Panc1 (cell line): ENCODE measurements around the gene ENAH. TPM values are rescaled to one million over a fixed set of nuclear protein-coding genes. Genes with fewer than 3 reads are reported as not detected.

Source experiments
- ATAC-seq: fragments of 200-7000 bp; cut with Tn5 transposase; 2 replicates; pipeline ENCODE4 v1.9.1; 2020; ENCODE audit warnings: mild to moderate bottlenecking, moderate library complexity
- BruUV-seq: library from RNA; stranded (reverse); fragments of 400-500 nt; replicated peaks from 2 replicates; lab custom pipeline; 2021; lab: Mats Ljungman, UMichigan
- CTCF ChIA-PET: fragments of 300-600 bp; sonication (Branson Sonifier 250); formaldehyde crosslinking; loops from one replicate; lab custom pipeline; 2022; ENCODE audit warnings: antibody characterized with exemption; lab: Charles Lee
- POLR2A ChIA-PET: fragments of 300-600 bp; sonication (Branson Sonifier 250); formaldehyde crosslinking; loops from one replicate; lab custom pipeline; 2022; ENCODE audit warnings: antibody characterized with exemption; lab: Charles Lee
- DNase-seq: peaks from one replicate; pipeline ENCODE4 v3.0.0-alpha.2; 2010; ENCODE audit warnings: low read depth, low spot score
- H3K27ac ChIP-seq: 2 replicates; pipeline ENCODE4 v1.5.1; 2011; ENCODE audit warnings: mild to moderate bottlenecking, low read length, inconsistent platforms
- H3K27me3 ChIP-seq: fragments of 200-500 bp; sonication (Bioruptor generic); 2 replicates; pipeline ENCODE4 v1.6.0; 2014; ENCODE audit warnings: low read length, inconsistent platforms; ENCODE audit not compliant: control insufficient read depth, insufficient read depth
- H3K36me3 ChIP-seq: fragments of 200-500 bp; sonication (Bioruptor generic); 2 replicates; pipeline ENCODE4 v1.5.1; 2014; ENCODE audit warnings: inconsistent platforms, mild to moderate bottlenecking, low read length, moderate library complexity; ENCODE audit not compliant: control insufficient read depth, insufficient read depth
- H3K4me1 ChIP-seq: 2 replicates; pipeline ENCODE4 v1.5.1; 2011; ENCODE audit warnings: inconsistent platforms, mild to moderate bottlenecking, low read length, moderate library complexity; ENCODE audit not compliant: control insufficient read depth, insufficient read depth
- H3K4me3 ChIP-seq, 2 experiments: 2 replicates each; pipeline ENCODE4 v1.5.1; 2011 to 2012; ENCODE audit warnings: low read depth in 2 of 2, low read length in 2 of 2, mild to moderate bottlenecking in 2 of 2, inconsistent platforms in 1 of 2, moderate library complexity in 1 of 2
- H3K9me3 ChIP-seq: fragments of 200-500 bp; sonication (Bioruptor generic); 2 replicates; pipeline ENCODE4 v1.5.1; 2014; ENCODE audit warnings: low read depth, mild to moderate bottlenecking, inconsistent platforms, low read length, moderate library complexity; ENCODE audit not compliant: control insufficient read depth, insufficient read depth
- POLR2AphosphoS5 ChIP-seq: IDR thresholded peaks from 2 replicates; pipeline ENCODE4 v1.6.1; 2012; ENCODE audit warnings: mild to moderate bottlenecking, low read depth, low read length, moderate library complexity
- SIN3A ChIP-seq: IDR thresholded peaks from 2 replicates; pipeline ENCODE4 v1.6.1; 2012; ENCODE audit warnings: low read depth, mild to moderate bottlenecking, low read length, moderate library complexity, borderline replicate concordance; ENCODE audit not compliant: insufficient read depth
- TCF7L2 ChIP-seq: IDR thresholded peaks from 2 replicates; pipeline ENCODE4 v1.6.1; 2011; ENCODE audit warnings: mild to moderate bottlenecking, low read depth, low read length, inconsistent platforms
- in situ Hi-C: cut with HindIII; loops from 2 replicates; pipeline ENCODE4 v1.10.0; 2016; ENCODE audit warnings: low sequenced_read_pairs, low pct_unique_long_range_greater_than_20kb
- intact Hi-C: fragments of 100-400 bp; cut with micrococcal nuclease; formaldehyde crosslinking; loops from one replicate; pipeline ENCODE4 v1.10.0; 2022; ENCODE audit not compliant: unreplicated experiment
- total RNA-seq: library from RNA; stranded (reverse); gene quantifications from one replicate; pipeline ENCODE4 v1.2.1, GENCODE V29; 2021; ENCODE audit not compliant: unreplicated experiment
- TF ChIP-seq, protein P1 (sequence below), 2 experiments: IDR thresholded peaks; 2 replicates each; pipeline ENCODE4 v1.6.1; 2011 to 2012; ENCODE audit warnings: low read depth in 2 of 2, control low read depth in 1 of 2, low read length in 1 of 2, mild to moderate bottlenecking in 1 of 2, moderate library complexity in 1 of 2; ENCODE audit not compliant: insufficient read depth in 1 of 2
- TF ChIP-seq, protein P2 (sequence below): fragments of 450-650 bp; IDR thresholded peaks from 2 replicates; pipeline ENCODE4 v1.5.1; 2017; ENCODE audit warnings: mild to moderate bottlenecking

ENAH gene
- total RNA-seq, 1 experiment from 2014 or later: 133 TPM

DNA sequence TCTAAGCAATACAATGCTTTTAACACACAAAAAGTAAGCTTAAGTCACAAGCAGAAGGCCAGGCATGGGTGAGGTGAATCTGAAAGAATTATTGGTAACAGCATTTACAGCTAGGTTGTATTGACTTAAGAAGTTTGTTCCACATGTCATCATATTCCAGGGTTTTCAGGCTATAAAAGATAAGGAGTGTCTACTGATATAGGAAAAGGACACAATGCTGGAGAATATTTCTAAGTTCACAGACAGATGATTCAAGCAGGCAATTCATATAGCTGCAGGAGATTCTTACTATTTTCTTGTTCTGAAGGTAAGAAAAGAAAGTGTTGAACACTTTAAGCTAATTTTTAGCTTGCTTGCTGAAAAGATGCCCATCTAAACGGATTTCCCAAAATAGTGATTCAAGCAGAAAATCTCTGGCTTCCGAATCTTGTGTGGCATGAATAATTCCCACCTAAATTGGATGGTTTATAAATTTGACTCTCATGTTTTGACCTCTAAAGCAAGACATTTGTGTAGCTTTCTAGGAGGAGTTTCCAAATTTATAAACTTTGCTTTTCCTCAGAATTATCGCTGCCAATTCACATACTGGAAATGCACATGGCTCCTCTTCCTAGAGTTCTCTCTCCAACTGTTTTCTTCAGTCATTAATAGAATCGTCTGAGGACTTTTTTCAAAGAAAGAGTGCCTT lies 129.5 kb downstream of the ENAH start:
- in situ Hi-C loops (no loop called here), intact Hi-C loops (no loop called here)
- CTCF ChIA-PET: interaction anchor here (0.5 kb wide), 1 partner anchor 455 kb away, joined by 9 read pairs; no protein-coding TSS in a partner anchor
- DNase-seq (no peak), ATAC-seq (no peak)
- POLR2A ChIA-PET: interaction anchor here (0.5 kb wide), 1 partner anchor 455 kb away, joined by 3 read pairs; no protein-coding TSS in a partner anchor
- no peaks in the 10 kb centered on the region for H3K9me3 ChIP-seq
- BruUV-seq: no TSS peak
- H3K4me3 ChIP-seq: no peak overlapping the region
- H3K27ac ChIP-seq: no peak overlapping the region
- no peaks in the 10 kb centered on the region for H3K27me3 ChIP-seq
- no peak for TF ChIP-seq TCF7L2
- TF ChIP-seq SIN3A: no peak
- no peak for TF ChIP-seq POLR2AphosphoS5
- TF ChIP-seq, protein P1, sequence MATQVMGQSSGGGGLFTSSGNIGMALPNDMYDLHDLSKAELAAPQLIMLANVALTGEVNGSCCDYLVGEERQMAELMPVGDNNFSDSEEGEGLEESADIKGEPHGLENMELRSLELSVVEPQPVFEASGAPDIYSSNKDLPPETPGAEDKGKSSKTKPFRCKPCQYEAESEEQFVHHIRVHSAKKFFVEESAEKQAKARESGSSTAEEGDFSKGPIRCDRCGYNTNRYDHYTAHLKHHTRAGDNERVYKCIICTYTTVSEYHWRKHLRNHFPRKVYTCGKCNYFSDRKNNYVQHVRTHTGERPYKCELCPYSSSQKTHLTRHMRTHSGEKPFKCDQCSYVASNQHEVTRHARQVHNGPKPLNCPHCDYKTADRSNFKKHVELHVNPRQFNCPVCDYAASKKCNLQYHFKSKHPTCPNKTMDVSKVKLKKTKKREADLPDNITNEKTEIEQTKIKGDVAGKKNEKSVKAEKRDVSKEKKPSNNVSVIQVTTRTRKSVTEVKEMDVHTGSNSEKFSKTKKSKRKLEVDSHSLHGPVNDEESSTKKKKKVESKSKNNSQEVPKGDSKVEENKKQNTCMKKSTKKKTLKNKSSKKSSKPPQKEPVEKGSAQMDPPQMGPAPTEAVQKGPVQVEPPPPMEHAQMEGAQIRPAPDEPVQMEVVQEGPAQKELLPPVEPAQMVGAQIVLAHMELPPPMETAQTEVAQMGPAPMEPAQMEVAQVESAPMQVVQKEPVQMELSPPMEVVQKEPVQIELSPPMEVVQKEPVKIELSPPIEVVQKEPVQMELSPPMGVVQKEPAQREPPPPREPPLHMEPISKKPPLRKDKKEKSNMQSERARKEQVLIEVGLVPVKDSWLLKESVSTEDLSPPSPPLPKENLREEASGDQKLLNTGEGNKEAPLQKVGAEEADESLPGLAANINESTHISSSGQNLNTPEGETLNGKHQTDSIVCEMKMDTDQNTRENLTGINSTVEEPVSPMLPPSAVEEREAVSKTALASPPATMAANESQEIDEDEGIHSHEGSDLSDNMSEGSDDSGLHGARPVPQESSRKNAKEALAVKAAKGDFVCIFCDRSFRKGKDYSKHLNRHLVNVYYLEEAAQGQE (IDR thresholded peaks at IDR 0.05; ENCODE audit: insufficient read depth in 1 of 2, low read depth in 2 of 2, low read length in 1 of 2): no peak
- TF ChIP-seq, protein P2, sequence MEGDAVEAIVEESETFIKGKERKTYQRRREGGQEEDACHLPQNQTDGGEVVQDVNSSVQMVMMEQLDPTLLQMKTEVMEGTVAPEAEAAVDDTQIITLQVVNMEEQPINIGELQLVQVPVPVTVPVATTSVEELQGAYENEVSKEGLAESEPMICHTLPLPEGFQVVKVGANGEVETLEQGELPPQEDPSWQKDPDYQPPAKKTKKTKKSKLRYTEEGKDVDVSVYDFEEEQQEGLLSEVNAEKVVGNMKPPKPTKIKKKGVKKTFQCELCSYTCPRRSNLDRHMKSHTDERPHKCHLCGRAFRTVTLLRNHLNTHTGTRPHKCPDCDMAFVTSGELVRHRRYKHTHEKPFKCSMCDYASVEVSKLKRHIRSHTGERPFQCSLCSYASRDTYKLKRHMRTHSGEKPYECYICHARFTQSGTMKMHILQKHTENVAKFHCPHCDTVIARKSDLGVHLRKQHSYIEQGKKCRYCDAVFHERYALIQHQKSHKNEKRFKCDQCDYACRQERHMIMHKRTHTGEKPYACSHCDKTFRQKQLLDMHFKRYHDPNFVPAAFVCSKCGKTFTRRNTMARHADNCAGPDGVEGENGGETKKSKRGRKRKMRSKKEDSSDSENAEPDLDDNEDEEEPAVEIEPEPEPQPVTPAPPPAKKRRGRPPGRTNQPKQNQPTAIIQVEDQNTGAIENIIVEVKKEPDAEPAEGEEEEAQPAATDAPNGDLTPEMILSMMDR: no peak
- H3K4me1 ChIP-seq: no peaks in the 10 kb centered on the region
- peaks cover 7% of the 10 kb centered on the region; the same call in 1 of the 2 replicates for H3K36me3 ChIP-seq

DNA sequence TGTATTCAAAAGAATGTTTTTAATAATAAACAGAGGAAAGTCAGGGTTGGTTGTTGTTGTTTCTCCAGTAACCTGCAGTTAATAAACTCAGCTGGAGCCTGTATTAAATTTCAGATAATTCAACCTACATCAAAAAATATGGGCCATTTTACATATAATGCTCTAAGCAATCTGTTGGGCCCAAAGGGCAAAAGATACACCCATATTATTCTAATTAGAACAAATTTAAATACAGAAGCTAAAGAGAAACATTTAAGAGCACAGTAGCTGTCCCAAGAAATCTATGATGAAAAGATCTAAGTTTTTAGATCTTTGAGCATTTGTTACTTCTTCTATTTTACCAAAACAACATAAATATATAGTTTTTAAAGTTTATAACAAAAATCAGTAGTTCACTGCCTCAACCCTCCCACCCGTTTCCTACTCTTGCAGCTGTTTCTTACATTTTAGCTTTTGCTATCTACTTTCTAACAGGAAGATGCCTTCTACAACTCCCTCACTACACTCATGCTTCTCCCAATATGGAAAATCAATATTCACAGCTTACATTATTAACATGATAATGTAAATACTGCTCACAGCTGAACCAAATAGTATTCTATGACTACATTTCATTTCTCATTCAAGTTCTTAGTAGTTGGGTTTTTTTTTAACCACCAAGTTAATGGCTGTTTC lies 130.2 kb downstream of the ENAH start:
- POLR2A ChIA-PET: interaction anchor here (0.5 to 0.6 kb wide), 3 partner anchors 180 to 456 kb away, joined by 3 to 6 read pairs (median 3); no protein-coding TSS in a partner anchor

More for the DNA sequence above, 130.2 kb downstream of the ENAH start:
- Histone ChIP-seq H3K27me3 (no peaks in the 10 kb centered on the region), H3K9me3 (no peaks in the 10 kb centered on the region), H3K4me3 (no peak overlapping the region), H3K27ac (no peak overlapping the region), H3K36me3 (peaks cover 7% of the 10 kb centered on the region; the same call in 1 of the 2 replicates), H3K4me1 (no peaks in the 10 kb centered on the region)
- ATAC-seq (no peak), DNase-seq (no peak)
- CTCF ChIA-PET: no interaction called here
- in situ Hi-C loops: no loop called here
- no TSS peak for BruUV-seq
- no peak for TF ChIP-seq SIN3A
- TF ChIP-seq, protein P2: no peak
- TF ChIP-seq TCF7L2: no peak
- no peak for TF ChIP-seq POLR2AphosphoS5
- TF ChIP-seq, protein P1 (IDR thresholded peaks at IDR 0.05; ENCODE audit: insufficient read depth in 1 of 2, low read depth in 2 of 2, low read length in 1 of 2): no peak
- intact Hi-C loops: no loop called here
